ENCODE measurements around the gene PDGFRB. TPM values are rescaled to one million over a fixed set of nuclear protein-coding genes. Genes with fewer than 3 reads are reported as not detected.

Gene PDGFRB
- total RNA-seq, 2 experiments from 2014 or later, result 0.58 to 0.74 TPM

GRCh38 chr5:150190503-150190979, 34.9 kb upstream of the PDGFRB start:
- Mint-ChIP-seq H3K4me1 (ENCODE audit: low read depth) (peaks cover 2% of the 10 kb centered on the region), H3K4me3 (no peak overlapping the region), H3K27me3 (peaks cover 20% of the 10 kb centered on the region), H3K36me3 (ENCODE audit: low read depth) (no peaks in the 10 kb centered on the region), H3K27ac (no peak overlapping the region), H3K9me3 (no peaks in the 10 kb centered on the region)
- intact Hi-C loops (cut with micrococcal nuclease), result no loop called here
- POLR2A ChIA-PET, result no interaction called here
- ATAC-seq, result no peak
- no peak for TF ChIP-seq CTCF (IDR thresholded peaks at IDR 0.05)
- CTCF ChIA-PET, result interaction anchor here (0.7 kb wide), 1 partner anchor 28 kb away, joined by 3 read pairs; no protein-coding TSS in a partner anchor
- DNase-seq, result no peak

GRCh38 chr5:150189728-150190502, 34.3 kb upstream of the PDGFRB start, which contains the start of gene SLC6A7:
Gene SLC6A7, plus strand, starts transcription at chr5:150190062. Its CDS starts 266 bp downstream, at chr5:150190328.
- ChIA-PET POLR2A (no interaction called here), CTCF (interaction anchor here (0.7 kb wide), 1 partner anchor 28 kb away, joined by 3 read pairs; no protein-coding TSS in a partner anchor)
- no peaks in the 10 kb centered on the region for H3K9me3 Mint-ChIP-seq
- ATAC-seq (no peak), DNase-seq (no peak)
- no peak within 1 kb of the TSS for H3K4me3 Mint-ChIP-seq
- H3K4me1 Mint-ChIP-seq (ENCODE audit: low read depth), result peaks cover 2% of the 10 kb centered on the region
- H3K36me3 Mint-ChIP-seq (ENCODE audit: low read depth), result no peaks in the 10 kb centered on the region
- TF ChIP-seq CTCF (IDR thresholded peaks at IDR 0.05), result no peak
- intact Hi-C loops (cut with micrococcal nuclease), result no loop called here
- no peak within 1 kb of the TSS for H3K27ac Mint-ChIP-seq
- H3K27me3 Mint-ChIP-seq, result peaks cover 20% of the 10 kb centered on the region

- CTCF ChIA-PET, result no interaction called here
- DNase-seq, result no peak
- H3K9me3 Mint-ChIP-seq, result no peaks in the 10 kb centered on the region
- no peak overlapping the region for H3K27ac Mint-ChIP-seq
- H3K4me1 Mint-ChIP-seq (ENCODE audit: low read depth), result peaks cover 2% of the 10 kb centered on the region
- intact Hi-C loops (cut with micrococcal nuclease), result no loop called here
- no peak overlapping the region for H3K4me3 Mint-ChIP-seq
- POLR2A ChIA-PET, result no interaction called here
- H3K36me3 Mint-ChIP-seq (ENCODE audit: low read depth), result no peaks in the 10 kb centered on the region
- peaks cover 20% of the 10 kb centered on the region for H3K27me3 Mint-ChIP-seq
- no peak for ATAC-seq
- no peak for TF ChIP-seq CTCF (IDR thresholded peaks at IDR 0.05)
Observed at GRCh38 chr5:150189326-150189725, 33.7 kb upstream of the PDGFRB start.

- H3K4me1 Mint-ChIP-seq (ENCODE audit: low read depth), result peaks cover 2% of the 10 kb centered on the region
- H3K9me3 Mint-ChIP-seq, result no peaks in the 10 kb centered on the region
Observed at GRCh38 chr5:150188146-150188842, 32.6 kb upstream of the PDGFRB start.

More at GRCh38 chr5:150188146-150188842, 32.6 kb upstream of the PDGFRB start:
- ATAC-seq (no peak), DNase-seq (no peak)
- Mint-ChIP-seq H3K27ac (no peak overlapping the region), H3K4me3 (no peak overlapping the region), H3K27me3 (peaks cover 20% of the 10 kb centered on the region), H3K36me3 (ENCODE audit: low read depth) (no peaks in the 10 kb centered on the region)
- intact Hi-C loops (cut with micrococcal nuclease), result no loop called here
- no peak for TF ChIP-seq CTCF (IDR thresholded peaks at IDR 0.05)
- CTCF ChIA-PET, result no interaction called here
- POLR2A ChIA-PET, result no interaction called here

Measured in activated CD8-positive, alpha-beta T cell treated with anti-CD3 and anti-CD28 coated beads for 36 hours (primary cell).